ENCODE data around the gene MIS12. TPM values are rescaled to one million over a fixed set of nuclear protein-coding genes. Genes with fewer than 3 reads are reported as not detected.

MIS12 gene
- total and polyA plus RNA-seq, 2 of the 8 experiments (the other 6 are each of a cell fraction or from before 2014, with no cell fraction given), result 9.5 to 25.6 TPM

DNA sequence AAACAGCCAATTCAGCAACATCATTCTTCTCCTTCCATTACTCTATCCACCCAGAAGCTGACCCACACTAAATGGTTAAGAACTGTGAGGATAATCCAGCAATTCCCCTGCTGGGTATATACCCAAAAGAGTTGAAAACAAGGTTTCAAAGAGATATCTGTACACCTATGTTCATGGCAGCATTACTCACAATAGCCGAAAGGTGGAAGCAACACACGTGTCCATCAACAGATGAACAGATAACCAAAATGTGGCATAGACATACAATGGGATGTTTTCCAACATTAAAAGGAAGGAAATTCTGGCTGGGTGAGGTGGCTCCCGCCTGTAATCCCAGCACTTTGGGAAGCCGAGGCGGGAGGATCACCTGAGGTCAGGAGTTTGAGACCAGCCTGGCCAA, 19.9 kb downstream of the MIS12 start:
- Histone ChIP-seq H3K27me3 (replicated peaks in 1 of 4; ENCODE audit: control insufficient read depth in 3 of 4, extremely low read depth in 1 of 4, insufficient read depth in 3 of 4, low read length in 3 of 4) (peaks cover 0 to 15% (median 9%) of the 10 kb centered on the region in 4 experiments; a peak in 4 of 7 replicates), H3K36me3 (ENCODE audit: control insufficient read depth in 2 of 4, insufficient read depth in 4 of 4, low read length in 3 of 4) (no peaks in the 10 kb centered on the region), H3K79me2 (ENCODE audit: control insufficient read depth in 1 of 2, insufficient read depth in 2 of 2, low read length in 2 of 2) (no peaks in the 10 kb centered on the region), H4K20me1 (replicated peaks in 1 of 2; ENCODE audit: control insufficient read depth in 1 of 2, insufficient read depth in 2 of 2, low read length in 2 of 2) (peaks cover 0 to 2% of the 10 kb centered on the region in 2 experiments), H3K23me2 (ENCODE audit: low read depth, low read length) (peaks cover 6% of the 10 kb centered on the region; the same call in 1 of the 2 replicates), H2AFZ (ENCODE audit: low read length) (no peak overlapping the region), H4K91ac (replicated peaks; ENCODE audit: insufficient read length, low read length) (no peak overlapping the region), H3K4me2 (ENCODE audit: insufficient read depth in 1 of 2, low read depth in 2 of 2, low read length in 2 of 2) (no peak overlapping the region), H3K27ac (ENCODE audit: low read depth, low read length) (no peak overlapping the region), H2BK5ac (ENCODE audit: low read depth, low read length) (no peak overlapping the region), H3K14ac (ENCODE audit: insufficient read length) (no peak overlapping the region), H3K23ac (ENCODE audit: insufficient read length) (no peak overlapping the region), H3K4ac (replicated peaks; ENCODE audit: insufficient read length, low read depth, low read length) (no peak overlapping the region), H3K4me1 (replicated peaks in 1 of 4; ENCODE audit: control insufficient read depth in 3 of 4, insufficient read depth in 4 of 4, low read length in 3 of 4) (peaks cover 3 to 4% (median 3%) of the 10 kb centered on the region in 4 experiments; a peak in 4 of 7 replicates), H2AK5ac (ENCODE audit: low read depth, low read length) (no peak overlapping the region), H4K5ac (ENCODE audit: insufficient read length, low read depth, low read length) (no peak overlapping the region), H2BK15ac (ENCODE audit: low read length) (no peak overlapping the region), H4K8ac (ENCODE audit: extremely low read depth, insufficient read depth, low read length) (no peak overlapping the region), H3K56ac (replicated peaks; ENCODE audit: insufficient read length, low read depth, low read length) (no peak overlapping the region), H3K18ac (ENCODE audit: extremely low read depth, low read length) (no peak overlapping the region), H2BK12ac (ENCODE audit: low read depth, low read length) (no peak overlapping the region), H3K9ac (replicated peaks in 1 of 4; ENCODE audit: extremely low read depth in 1 of 4, low read depth in 3 of 4, low read length in 3 of 4) (no peak overlapping the region), H3K4me3 (ENCODE audit: extremely low read depth in 1 of 4, insufficient read depth in 2 of 4, low read depth in 3 of 4, low read length in 4 of 4) (no peak overlapping the region), H3K9me3 (ENCODE audit: insufficient read depth in 2 of 2, low read depth in 1 of 2, low read length in 1 of 2) (no peaks in the 10 kb centered on the region), H3K79me1 (ENCODE audit: low read depth, low read length) (no peaks in the 10 kb centered on the region), H2BK20ac (ENCODE audit: low read length) (no peak overlapping the region), H2BK120ac (replicated peaks; ENCODE audit: low read depth, low read length) (no peak overlapping the region)
- 88% methylated on average over 5 of the region's 5 CpGs; no CpG with 5 or more reads in 1 of the 2 experiments for WGBS, 2 experiments (ENCODE audit: extremely low coverage in 1 of 2, insufficient coverage in 1 of 2, insufficient read length in 1 of 2, insufficient replicate concordance in 2 of 2, low coverage in 1 of 2, low lambda C conversion rate in 2 of 2, missing lambda C conversion rate in 1 of 2)
- ChIA-PET POLR2A (ENCODE audit: partially characterized antibody) (interaction anchor here (0.7 to 0.9 kb wide), 2 partner anchors 36 to 139 kb away, joined by 3 read pairs; no protein-coding TSS in a partner anchor), CTCF (ENCODE audit: partially characterized antibody) (interaction anchor here (1.4 kb wide), 1 partner anchor 19 kb away, joined by 4 read pairs; no protein-coding TSS in a partner anchor)
- DNase-seq (ENCODE audit: low read depth in 1 of 2, low spot score in 2 of 2), result no peak
- no peak for FAIRE-seq
- TF ChIP-seq SUZ12 (IDR thresholded peaks at IDR 0.05; ENCODE audit: low read length), result no peak
- TF ChIP-seq POLR2AphosphoS5 (IDR thresholded peaks at IDR 0.05; ENCODE audit: low read depth, low read length), result no peak
- TF ChIP-seq HDAC6 (IDR thresholded peaks at IDR 0.05; ENCODE audit: low read depth, low read length), result no peak
- TF ChIP-seq, protein P1, sequence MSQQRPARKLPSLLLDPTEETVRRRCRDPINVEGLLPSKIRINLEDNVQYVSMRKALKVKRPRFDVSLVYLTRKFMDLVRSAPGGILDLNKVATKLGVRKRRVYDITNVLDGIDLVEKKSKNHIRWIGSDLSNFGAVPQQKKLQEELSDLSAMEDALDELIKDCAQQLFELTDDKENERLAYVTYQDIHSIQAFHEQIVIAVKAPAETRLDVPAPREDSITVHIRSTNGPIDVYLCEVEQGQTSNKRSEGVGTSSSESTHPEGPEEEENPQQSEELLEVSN (IDR thresholded peaks at IDR 0.05), result no peak
- TF ChIP-seq POLR2A (IDR thresholded peaks at IDR 0.05; ENCODE audit: control extremely low read depth in 1 of 2, low read depth in 2 of 2, low read length in 2 of 2), result no peak
- no peak for TF ChIP-seq RNF2 (IDR thresholded peaks at IDR 0.05; ENCODE audit: borderline replicate concordance, low read depth, low read length, missing control alignments, poor library complexity, severe bottlenecking)
- no peak for TF ChIP-seq KDM4A (IDR thresholded peaks at IDR 0.05; ENCODE audit: low read depth, low read length, severe bottlenecking)
- no peak for TF ChIP-seq GABPA (IDR thresholded peaks at IDR 0.05; ENCODE audit: borderline replicate concordance, insufficient read depth, low read length)
- TF ChIP-seq RFX5 (IDR thresholded peaks at IDR 0.05; ENCODE audit: borderline replicate concordance, low read depth, low read length), result no peak
- TF ChIP-seq, protein P2, sequence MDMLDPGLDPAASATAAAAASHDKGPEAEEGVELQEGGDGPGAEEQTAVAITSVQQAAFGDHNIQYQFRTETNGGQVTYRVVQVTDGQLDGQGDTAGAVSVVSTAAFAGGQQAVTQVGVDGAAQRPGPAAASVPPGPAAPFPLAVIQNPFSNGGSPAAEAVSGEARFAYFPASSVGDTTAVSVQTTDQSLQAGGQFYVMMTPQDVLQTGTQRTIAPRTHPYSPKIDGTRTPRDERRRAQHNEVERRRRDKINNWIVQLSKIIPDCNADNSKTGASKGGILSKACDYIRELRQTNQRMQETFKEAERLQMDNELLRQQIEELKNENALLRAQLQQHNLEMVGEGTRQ (IDR thresholded peaks at IDR 0.05; ENCODE audit: low read length), result no peak
- TF ChIP-seq EZH2 (IDR thresholded peaks at IDR 0.05; ENCODE audit: low read depth, low read length, severe bottlenecking), result no peak
- TF ChIP-seq TBP (IDR thresholded peaks at IDR 0.05; ENCODE audit: low read depth, low read length), result no peak
